HEK293T (cell line): ENCODE results near the gene RHOA.
"Not testable (repeated sequence)": the region's sequence is repeated elsewhere in the genome, so short reads cannot be mapped to it uniquely, and the experiment has no call there.

Experiments used
- CTCF ChIA-PET: fragments of 350-600 bp; formaldehyde crosslinking; extraction: SDS; loops from one replicate; lab custom pipeline; 2021; ENCODE audit warnings: antibody characterized with exemption, inconsistent platforms; lab: Yijun Ruan, JAX
- POLR2A ChIA-PET: fragments of 350-600 bp; formaldehyde crosslinking; extraction: SDS; loops from one replicate; lab custom pipeline; 2020; ENCODE audit warnings: antibody characterized with exemption, inconsistent platforms; lab: Yijun Ruan, JAX
- DNase-seq: peaks from one replicate; pipeline ENCODE4 v3.0.0; 2012; ENCODE audit warnings: mixed read lengths; ENCODE audit errors: extremely low spot score
- ARNT ChIP-seq: fragments of 450-650 bp; IDR thresholded peaks from 2 replicates; pipeline ENCODE4 v1.6.1; 2017; ENCODE audit warnings: mild to moderate bottlenecking
- BHLHE40 ChIP-seq: fragments of 450-650 bp; IDR thresholded peaks from 2 replicates; pipeline ENCODE4 v1.6.1; 2016; ENCODE audit warnings: mild to moderate bottlenecking, moderate library complexity, borderline replicate concordance
- CTBP1 ChIP-seq: fragments of 450-650 bp; IDR thresholded peaks from 2 replicates; pipeline ENCODE4 v1.6.1; 2016; ENCODE audit warnings: borderline replicate concordance
- ELF4 ChIP-seq: fragments of 450-650 bp; IDR thresholded peaks from 2 replicates; pipeline ENCODE4 v1.6.1; 2017; ENCODE audit warnings: antibody characterized with exemption
- FOXA1 ChIP-seq: fragments of 450-650 bp; IDR thresholded peaks from 2 replicates; pipeline ENCODE4 v1.6.1; 2016; ENCODE audit warnings: mild to moderate bottlenecking
- FOXK2 ChIP-seq: fragments of 450-650 bp; IDR thresholded peaks from 2 replicates; pipeline ENCODE4 v1.6.1; 2016; ENCODE audit warnings: mild to moderate bottlenecking
- FOXM1 ChIP-seq: fragments of 450-650 bp; IDR thresholded peaks from 2 replicates; pipeline ENCODE4 v1.6.1; 2017; ENCODE audit warnings: mild to moderate bottlenecking, borderline replicate concordance
- HDGF ChIP-seq: fragments of 450-650 bp; IDR thresholded peaks from 2 replicates; pipeline ENCODE4 v1.6.1; 2017; ENCODE audit warnings: antibody characterized with exemption, borderline replicate concordance
- L3MBTL2 ChIP-seq: fragments of 450-650 bp; conservative IDR thresholded peaks from 2 replicates; pipeline ENCODE4 v1.6.1; 2016; ENCODE audit warnings: mild to moderate bottlenecking
- LEF1 ChIP-seq: fragments of 450-650 bp; IDR thresholded peaks from 2 replicates; pipeline ENCODE4 v1.6.1; 2017; ENCODE audit warnings: mild to moderate bottlenecking, borderline replicate concordance
- NFRKB ChIP-seq: fragments of 450-650 bp; IDR thresholded peaks from 2 replicates; pipeline ENCODE4 v1.6.1; 2016; ENCODE audit warnings: mild to moderate bottlenecking, moderate library complexity
- PKNOX1 ChIP-seq: fragments of 450-650 bp; IDR thresholded peaks from 2 replicates; pipeline ENCODE4 v1.6.1; 2016
- SP1 ChIP-seq: fragments of 450-650 bp; IDR thresholded peaks from 2 replicates; pipeline ENCODE4 v1.6.1; 2017
- SUZ12 ChIP-seq: fragments of 450-650 bp; IDR thresholded peaks from 2 replicates; pipeline ENCODE4 v1.6.1; 2016; ENCODE audit warnings: mild to moderate bottlenecking
- TARDBP ChIP-seq: fragments of 450-650 bp; IDR thresholded peaks from 2 replicates; pipeline ENCODE4 v1.6.1; 2016
- ZNF384 ChIP-seq: fragments of 450-650 bp; IDR thresholded peaks from 2 replicates; pipeline ENCODE4 v1.6.1; 2016

Gene RHOA

GRCh38 chr3:49357443-49358216 is 54.1 kb downstream of the RHOA start:
- ChIA-PET CTCF (interaction anchor here (0.8 kb wide), 1 partner anchor 18 kb away, joined by 5 read pairs; the partner anchor contains the start of gene USP4), POLR2A (interaction anchor here (0.9 to 4.8 kb wide), 3 partner anchors 18 to 87 kb away, joined by 3 to 42 read pairs (median 14); partner anchors contain the start of gene USP4)
- TF ChIP-seq L3MBTL2 = peak; percentile 26
- peak; percentile 29 for DNase-seq

GRCh38 chr3:49357095-49357442 is 54.7 kb downstream of the RHOA start:
- DNase-seq = not testable (repeated sequence)

GRCh38 chr3:49352890-49353421 is 58.8 kb downstream of the RHOA start:
- CTCF ChIA-PET = interaction anchor here (0.6 to 3.0 kb wide), 2 partner anchors 13 to 49 kb away, joined by 3 to 9 read pairs; partner anchors contain the start of gene USP4
- no peak for DNase-seq
- TF ChIP-seq PKNOX1 = no peak
- TF ChIP-seq ZNF384 = no peak
- no peak for TF ChIP-seq ARNT
- TF ChIP-seq BHLHE40 = no peak
- POLR2A ChIA-PET = interaction anchor here (3.2 kb wide), 1 partner anchor 13 kb away, joined by 26 read pairs; the partner anchor contains the start of gene USP4

More at GRCh38 chr3:49357095-49357442, 54.7 kb downstream of the RHOA start:
- CTCF ChIA-PET = interaction anchor here (0.7 kb wide), 1 partner anchor 19 kb away, joined by 3 read pairs; no protein-coding TSS in a partner anchor
- POLR2A ChIA-PET = interaction anchor here (0.9 to 4.8 kb wide), 3 partner anchors 18 to 87 kb away, joined by 3 to 42 read pairs (median 14); partner anchors contain the start of gene USP4

- ChIA-PET POLR2A (interaction anchor here (3.2 kb wide), 1 partner anchor 12 kb away, joined by 26 read pairs; the partner anchor contains the start of gene USP4), CTCF (interaction anchor here (3.0 kb wide), 1 partner anchor 12 kb away, joined by 9 read pairs; the partner anchor contains the start of gene USP4)
- TF ChIP-seq SUZ12 (no peak), ZNF384 (peak; percentile 10; the same call in 1 of the 2 replicates), CTBP1 (no peak)
- no peak for DNase-seq
Observed at GRCh38 chr3:49352281-49352680, 59.5 kb downstream of the RHOA start.

GRCh38 chr3:49351521-49352011 is 60.2 kb downstream of the RHOA start:
- ChIA-PET CTCF (interaction anchor here (3.0 kb wide), 1 partner anchor 11 kb away, joined by 9 read pairs; the partner anchor contains the start of gene USP4), POLR2A (interaction anchor here (3.2 kb wide), 1 partner anchor 11 kb away, joined by 26 read pairs; the partner anchor contains the start of gene USP4)
- no peak for TF ChIP-seq BHLHE40
- TF ChIP-seq PKNOX1 = no peak
- no peak for TF ChIP-seq ELF4
- TF ChIP-seq FOXK2 = no peak
- no peak for TF ChIP-seq FOXM1
- no peak for TF ChIP-seq FOXA1
- TF ChIP-seq ZNF384 = no peak
- TF ChIP-seq ARNT = no peak
- no peak for TF ChIP-seq SP1
- no peak for DNase-seq

GRCh38 chr3:49349348-49350114 is 62.2 kb downstream of the RHOA start:
- ChIA-PET POLR2A (interaction anchor here (2.3 kb wide), 1 partner anchor 9 kb away, joined by 13 read pairs; the partner anchor contains the start of gene USP4), CTCF (interaction anchor here (0.9 kb wide), 1 partner anchor 9 kb away, joined by 4 read pairs; the partner anchor contains the start of gene USP4)
- DNase-seq = no peak
- TF ChIP-seq FOXK2 (no peak), FOXM1 (no peak), SP1 (no peak), L3MBTL2 (no peak), TARDBP (no peak), ZNF384 (no peak), CTBP1 (no peak), ARNT (no peak), LEF1 (no peak), BHLHE40 (no peak), FOXA1 (no peak), PKNOX1 (no peak), HDGF (no peak), ELF4 (no peak), NFRKB (no peak), SUZ12 (no peak)

GRCh38 chr3:49348361-49348760 is 63.4 kb downstream of the RHOA start:
- POLR2A ChIA-PET = interaction anchor here (2.3 kb wide), 1 partner anchor 8 kb away, joined by 13 read pairs; the partner anchor contains the start of gene USP4
- DNase-seq, CTCF ChIA-PET: not testable (repeated sequence)
